GM21447 (cell line): ENCODE measurements around the gene TAGLN2.
"Not testable (repeated sequence)": the region's sequence is repeated elsewhere in the genome, so short reads cannot be mapped to it uniquely, and the experiment has no call there.

ENCODE experiments used
- ATAC-seq: cut with Tn5 transposase; IDR thresholded peaks from one replicate; pipeline ENCODE4 v1.9.1; 2021; ENCODE audit not compliant: unreplicated experiment

TAGLN2 gene

GRCh38 chr1:159902541-159902940 lies 22.8 kb downstream of the TAGLN2 start:
- ATAC-seq, result no peak

GRCh38 chr1:159900755-159901360 lies 24.4 kb downstream of the TAGLN2 start:
- ATAC-seq, result no peak

- ATAC-seq, result no peak
Measured at GRCh38 chr1:159900086-159900680, 25.1 kb downstream of the TAGLN2 start, which contains the start of gene CFAP45. CFAP45 (minus strand) TSS chr1:159900165; CDS start chr1:159900098, 67 bp downstream.

- not testable (repeated sequence) for ATAC-seq
Measured at GRCh38 chr1:159899634-159900033, 25.7 kb downstream of the TAGLN2 start.

- ATAC-seq, result no peak
Measured at GRCh38 chr1:159898527-159898926, 26.8 kb downstream of the TAGLN2 start.

GRCh38 chr1:159897962-159898361 lies 27.3 kb downstream of the TAGLN2 start:
- ATAC-seq, result no peak

- ATAC-seq, result no peak
Measured at GRCh38 chr1:159896546-159896930, 28.8 kb downstream of the TAGLN2 start.

GRCh38 chr1:159895836-159896545 lies 29.3 kb downstream of the TAGLN2 start:
- ATAC-seq, result no peak

GRCh38 chr1:159895286-159895685 lies 30.0 kb downstream of the TAGLN2 start:
- ATAC-seq, result no peak

- ATAC-seq, result no peak
Measured at GRCh38 chr1:159892944-159893343, 32.4 kb downstream of the TAGLN2 start.

GRCh38 chr1:159891275-159892157 lies 33.8 kb downstream of the TAGLN2 start:
- peak; percentile 58 for ATAC-seq

- no peak for ATAC-seq
Measured at GRCh38 chr1:159890390-159890789, 34.9 kb downstream of the TAGLN2 start.

GRCh38 chr1:159889821-159890252 lies 35.5 kb downstream of the TAGLN2 start:
- peak; percentile 91 for ATAC-seq

GRCh38 chr1:159889202-159889601 lies 36.1 kb downstream of the TAGLN2 start:
- no peak for ATAC-seq

- no peak for ATAC-seq
Measured at GRCh38 chr1:159884296-159884695, 41.0 kb downstream of the TAGLN2 start.

GRCh38 chr1:159883134-159883533 lies 42.2 kb downstream of the TAGLN2 start:
- ATAC-seq, result no peak

GRCh38 chr1:159882527-159882862 lies 42.8 kb downstream of the TAGLN2 start:
- ATAC-seq, result no peak

GRCh38 chr1:159881622-159882526 lies 43.4 kb downstream of the TAGLN2 start:
- ATAC-seq, result no peak

- ATAC-seq, result no peak
Measured at GRCh38 chr1:159880430-159880829, 44.9 kb downstream of the TAGLN2 start.

- ATAC-seq, result no peak
Measured at GRCh38 chr1:159879977-159880376, 45.3 kb downstream of the TAGLN2 start.
